ENCODE results near the gene GSN. TPM values are rescaled to one million over a fixed set of nuclear protein-coding genes. Genes with fewer than 3 reads are reported as not detected.

Gene GSN
- total RNA-seq, 1 donor from 2014 or later = 291 TPM

DNA sequence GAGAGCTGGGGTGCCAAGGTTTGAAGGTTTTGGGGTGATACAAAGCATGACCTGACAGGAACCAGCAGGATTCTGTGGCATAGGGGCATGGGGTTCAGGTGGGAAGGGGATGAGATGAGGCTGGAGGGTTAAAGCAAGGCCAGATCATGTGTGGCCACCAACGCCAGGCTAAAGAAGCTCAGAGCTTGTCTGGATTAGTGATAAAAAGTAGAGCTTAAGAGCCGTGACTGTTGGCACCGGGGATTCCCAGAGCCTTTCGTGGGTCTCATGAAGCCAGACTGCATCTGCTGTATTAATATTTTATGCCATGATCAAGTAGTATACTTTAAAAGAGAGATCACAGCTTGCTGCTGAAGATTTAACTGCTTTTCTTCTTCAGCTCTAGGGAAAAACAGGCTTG lies 8.5 kb upstream of the GSN start:
- no peaks in the 10 kb centered on the region for H3K36me3 Mint-ChIP-seq (ENCODE audit: low read depth)
- H3K27me3 Mint-ChIP-seq (ENCODE audit: low read depth) = no peaks in the 10 kb centered on the region
- no peak overlapping the region for H3K4me3 Mint-ChIP-seq (ENCODE audit: unreplicated experiment)
- TF ChIP-seq, protein P1, sequence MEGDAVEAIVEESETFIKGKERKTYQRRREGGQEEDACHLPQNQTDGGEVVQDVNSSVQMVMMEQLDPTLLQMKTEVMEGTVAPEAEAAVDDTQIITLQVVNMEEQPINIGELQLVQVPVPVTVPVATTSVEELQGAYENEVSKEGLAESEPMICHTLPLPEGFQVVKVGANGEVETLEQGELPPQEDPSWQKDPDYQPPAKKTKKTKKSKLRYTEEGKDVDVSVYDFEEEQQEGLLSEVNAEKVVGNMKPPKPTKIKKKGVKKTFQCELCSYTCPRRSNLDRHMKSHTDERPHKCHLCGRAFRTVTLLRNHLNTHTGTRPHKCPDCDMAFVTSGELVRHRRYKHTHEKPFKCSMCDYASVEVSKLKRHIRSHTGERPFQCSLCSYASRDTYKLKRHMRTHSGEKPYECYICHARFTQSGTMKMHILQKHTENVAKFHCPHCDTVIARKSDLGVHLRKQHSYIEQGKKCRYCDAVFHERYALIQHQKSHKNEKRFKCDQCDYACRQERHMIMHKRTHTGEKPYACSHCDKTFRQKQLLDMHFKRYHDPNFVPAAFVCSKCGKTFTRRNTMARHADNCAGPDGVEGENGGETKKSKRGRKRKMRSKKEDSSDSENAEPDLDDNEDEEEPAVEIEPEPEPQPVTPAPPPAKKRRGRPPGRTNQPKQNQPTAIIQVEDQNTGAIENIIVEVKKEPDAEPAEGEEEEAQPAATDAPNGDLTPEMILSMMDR (IDR thresholded peaks at IDR 0.05) = no peak
- peaks cover 42% of the 10 kb centered on the region for H3K4me1 Mint-ChIP-seq (ENCODE audit: low read depth)
- no peak overlapping the region for H3K27ac Mint-ChIP-seq (ENCODE audit: unreplicated experiment)
- no peak for DNase-seq (ENCODE audit: low spot score)
- no peaks in the 10 kb centered on the region for H3K9me3 Mint-ChIP-seq (ENCODE audit: low read depth)

DNA sequence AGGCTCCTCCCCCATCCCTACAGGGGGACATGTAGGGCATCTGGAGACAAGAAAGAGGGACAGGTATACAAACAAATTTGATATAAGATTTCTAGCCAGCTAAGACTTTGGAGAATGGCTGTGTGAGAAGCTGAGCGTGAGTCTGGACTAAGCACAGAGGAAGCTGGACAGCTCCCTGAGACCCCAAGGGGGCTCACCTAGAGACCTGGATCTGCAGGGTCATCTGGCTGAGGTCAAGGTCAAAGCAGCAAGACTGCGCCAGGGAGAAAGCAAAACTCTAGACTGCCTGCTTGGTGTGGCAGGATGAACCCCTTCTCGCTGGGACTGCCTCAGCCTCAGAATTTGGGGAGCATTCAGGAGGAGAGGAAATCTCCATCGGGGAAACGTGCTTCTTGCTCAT lies 8.0 kb upstream of the GSN start:
- H3K36me3 Mint-ChIP-seq (ENCODE audit: low read depth) = no peaks in the 10 kb centered on the region
- no peaks in the 10 kb centered on the region for H3K9me3 Mint-ChIP-seq (ENCODE audit: low read depth)
- peaks cover 42% of the 10 kb centered on the region for H3K4me1 Mint-ChIP-seq (ENCODE audit: low read depth)
- no peak for DNase-seq (ENCODE audit: low spot score)
- TF ChIP-seq, protein P1 (IDR thresholded peaks at IDR 0.05) = no peak
- no peak overlapping the region for H3K27ac Mint-ChIP-seq (ENCODE audit: unreplicated experiment)
- H3K27me3 Mint-ChIP-seq (ENCODE audit: low read depth) = no peaks in the 10 kb centered on the region
- no peak overlapping the region for H3K4me3 Mint-ChIP-seq (ENCODE audit: unreplicated experiment)

DNA sequence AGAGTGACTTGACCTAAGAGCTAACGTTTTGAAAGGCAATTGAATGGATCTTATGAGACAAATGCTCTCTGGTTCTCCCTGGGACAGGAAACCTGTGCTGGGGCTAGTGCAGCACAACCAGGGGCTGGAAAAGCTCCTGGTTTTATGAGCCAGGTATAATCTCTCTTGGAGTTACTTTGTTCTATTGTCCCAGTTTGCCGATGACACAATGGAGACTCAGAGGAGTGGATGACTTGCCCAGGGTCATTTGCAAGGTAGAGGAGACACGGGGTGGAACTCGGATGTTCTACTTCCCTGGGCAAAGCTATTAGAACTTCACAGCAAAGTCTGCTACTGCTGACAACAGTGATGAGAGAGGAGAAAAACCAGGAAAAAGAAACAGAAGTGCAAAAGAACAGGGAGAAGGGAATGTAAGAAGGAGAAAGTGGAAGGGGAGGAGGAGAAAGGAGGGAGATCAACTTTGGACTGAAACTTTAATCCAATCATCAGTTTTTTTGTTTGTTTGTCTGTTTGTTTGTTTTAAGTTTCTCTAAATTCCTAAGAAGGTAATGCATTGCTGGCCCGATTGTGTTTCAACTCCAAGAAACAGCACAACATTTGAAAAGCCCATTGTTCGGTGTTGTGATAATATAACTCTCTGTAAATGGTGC lies 7.4 kb upstream of the GSN start:
- peak overlapping the region; percentile 37 for H3K4me3 Mint-ChIP-seq (ENCODE audit: unreplicated experiment)
- TF ChIP-seq, protein P1 (IDR thresholded peaks at IDR 0.05) = peak; percentile 10
- peak overlapping the region; percentile 52 for H3K27ac Mint-ChIP-seq (ENCODE audit: unreplicated experiment)
- no peak for DNase-seq (ENCODE audit: low spot score)
- no peaks in the 10 kb centered on the region for H3K27me3 Mint-ChIP-seq (ENCODE audit: low read depth)
- no peaks in the 10 kb centered on the region for H3K36me3 Mint-ChIP-seq (ENCODE audit: low read depth)
- no peaks in the 10 kb centered on the region for H3K9me3 Mint-ChIP-seq (ENCODE audit: low read depth)
- H3K4me1 Mint-ChIP-seq (ENCODE audit: low read depth) = peaks cover 42% of the 10 kb centered on the region

DNA sequence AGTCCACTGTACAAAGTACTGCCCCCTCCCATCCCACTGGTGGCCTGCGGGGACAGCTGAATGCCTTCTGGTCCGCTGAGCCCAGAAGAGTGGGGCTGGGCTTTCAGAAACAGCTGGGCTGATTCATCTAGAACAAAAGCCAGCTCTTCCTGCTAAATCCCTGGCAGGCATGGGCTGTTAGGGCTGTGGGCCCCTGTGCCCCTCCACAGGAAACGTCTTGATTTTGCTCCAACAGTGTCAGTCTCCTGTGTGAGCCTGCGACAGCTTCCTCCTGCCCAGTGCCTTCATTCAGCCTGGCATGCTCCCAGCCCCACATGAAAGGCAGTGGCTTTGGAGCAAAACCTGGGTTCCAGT lies 6.9 kb upstream of the GSN start:
- Mint-ChIP-seq H3K27ac (ENCODE audit: unreplicated experiment) (peak overlapping the region; percentile 45), H3K36me3 (ENCODE audit: low read depth) (no peaks in the 10 kb centered on the region), H3K27me3 (ENCODE audit: low read depth) (no peaks in the 10 kb centered on the region), H3K4me3 (ENCODE audit: unreplicated experiment) (peak overlapping the region; percentile 37), H3K9me3 (ENCODE audit: low read depth) (no peaks in the 10 kb centered on the region), H3K4me1 (ENCODE audit: low read depth) (peaks cover 42% of the 10 kb centered on the region)
- TF ChIP-seq, protein P1 (IDR thresholded peaks at IDR 0.05) = no peak
- no peak for DNase-seq (ENCODE audit: low spot score)

DNA sequence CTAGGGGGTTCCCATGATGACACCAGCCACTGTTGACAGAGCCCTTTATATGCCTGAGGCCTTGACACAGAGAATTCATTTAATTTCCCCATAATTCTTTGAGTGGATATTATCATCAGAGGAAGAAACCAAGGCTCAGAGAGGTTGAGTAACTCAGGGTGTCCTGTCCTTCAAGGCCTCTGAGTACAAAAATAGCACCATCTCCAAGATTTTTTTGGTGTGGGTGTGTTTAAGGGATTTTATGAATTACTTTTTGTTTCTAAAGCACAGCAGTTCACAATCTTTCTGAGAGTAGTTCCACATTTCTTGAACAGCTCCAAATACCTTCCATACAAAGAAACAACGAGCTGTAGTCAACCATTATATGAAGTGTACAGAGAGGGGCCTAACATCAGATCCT lies 6.2 kb upstream of the GSN start:
- Mint-ChIP-seq H3K27ac (ENCODE audit: unreplicated experiment) (peak overlapping the region; percentile 45), H3K4me1 (ENCODE audit: low read depth) (peaks cover 42% of the 10 kb centered on the region), H3K36me3 (ENCODE audit: low read depth) (no peaks in the 10 kb centered on the region), H3K27me3 (ENCODE audit: low read depth) (no peaks in the 10 kb centered on the region), H3K9me3 (ENCODE audit: low read depth) (no peaks in the 10 kb centered on the region), H3K4me3 (ENCODE audit: unreplicated experiment) (no peak overlapping the region)
- TF ChIP-seq, protein P1 (IDR thresholded peaks at IDR 0.05) = no peak
- DNase-seq (ENCODE audit: low spot score) = no peak

All from chondrocyte (in vitro differentiated cells).